B cell (primary cell): ENCODE results near the gene CFTR. TPM values are rescaled to one million over a fixed set of nuclear protein-coding genes. Genes with fewer than 3 reads are reported as not detected.

Experiments
- ATAC-seq: fragments of 200-7000 bp; cut with Tn5 transposase; one replicate; pipeline ENCODE4 v1.10.0; 2021; ENCODE audit warnings: low read depth, mild to moderate bottlenecking, moderate number of reproducible peaks, moderate library complexity
- CTCF ChIA-PET: fragments of 350-600 bp; sonication (Branson Sonifier 250); formaldehyde crosslinking; loops from one replicate; lab custom pipeline; 2021; ENCODE audit warnings: antibody characterized with exemption, inconsistent platforms; lab: Charles Lee
- POLR2A ChIA-PET: fragments of 350-600 bp; sonication (Branson Sonifier 250); formaldehyde crosslinking; loops from one replicate; lab custom pipeline; 2021; ENCODE audit warnings: antibody characterized with exemption; lab: Charles Lee
- DNase-seq: peaks from one replicate; pipeline ENCODE4 v3.0.0; 2013
- H2AFZ ChIP-seq: 2 replicates; pipeline ENCODE4 v1.6.1; 2012; ENCODE audit warnings: mild to moderate bottlenecking, low read depth, low read length; ENCODE audit not compliant: insufficient read depth, poor library complexity, severe bottlenecking
- H3K27ac ChIP-seq, 2 donors: 1 replicate in 1 of 2; 2 replicates in 1 of 2; pipeline ENCODE4 v1.5.1; 2012 to 2013; ENCODE audit warnings: low read length in 2 of 2, mild to moderate bottlenecking in 2 of 2, moderate library complexity in 1 of 2
- H3K27me3 ChIP-seq, 4 experiments: fragments of 200-600 bp in 1 of 4; sonication (generic) in 1 of 4; replicated peaks in 1 of 4; 1 replicate in 2 of 4; 2 replicates in 2 of 4; pipeline versions ENCODE4 v1.6.1 to v1.7.0; 2013 to 2016; ENCODE audit warnings: low read length in 3 of 4, mild to moderate bottlenecking in 2 of 4, mixed read lengths in 1 of 4, moderate library complexity in 1 of 4; ENCODE audit not compliant: insufficient read depth in 4 of 4, control insufficient read depth in 3 of 4; ENCODE audit errors: control extremely low read depth in 1 of 4
- H3K36me3 ChIP-seq, 2 experiments: replicated peaks in 1 of 2; 1 replicate in 1 of 2; 2 replicates in 1 of 2; pipeline versions ENCODE4 v1.6.1 to v1.7.1; 2013; ENCODE audit warnings: low read length in 1 of 2; ENCODE audit not compliant: insufficient read depth in 2 of 2, control insufficient read depth in 1 of 2; ENCODE audit errors: control extremely low read depth in 1 of 2, extremely low read depth in 1 of 2
- H3K4me1 ChIP-seq, 2 donors: fragments of 200-600 bp in 1 of 2; sonication (generic) in 1 of 2; 1 replicate in 1 of 2; 2 replicates in 1 of 2; pipeline versions ENCODE4 v1.5.1 to v1.6.1; 2013 to 2017; ENCODE audit warnings: low read length in 2 of 2; ENCODE audit not compliant: control insufficient read depth in 2 of 2, insufficient read depth in 2 of 2
- H3K4me2 ChIP-seq: replicated peaks from 2 replicates; pipeline ENCODE3; 2012; ENCODE audit warnings: mild to moderate bottlenecking, low read depth, low read length; ENCODE audit not compliant: poor library complexity, severe bottlenecking
- H3K4me3 ChIP-seq, 5 experiments: fragments of 200-600 bp in 1 of 5; sonication (generic) in 1 of 5; 1 replicate in 3 of 5; 2 replicates in 2 of 5; pipeline versions ENCODE4 v1.5.1 to v1.7.0; 2011 to 2016; ENCODE audit warnings: low read length in 4 of 5, mild to moderate bottlenecking in 4 of 5, low read depth in 2 of 5, control low read depth in 1 of 5, moderate library complexity in 1 of 5; ENCODE audit not compliant: insufficient read depth in 1 of 5; ENCODE audit errors: control extremely low read depth in 1 of 5, extremely low read depth in 1 of 5
- H3K79me2 ChIP-seq: fragments of 200-600 bp; sonication (generic); one replicate; pipeline ENCODE4 v1.6.0; 2016; ENCODE audit warnings: low read length; ENCODE audit not compliant: control insufficient read depth, insufficient read depth
- H3K9ac ChIP-seq: fragments of 200-600 bp; sonication (generic); 2 replicates; pipeline ENCODE4 v1.6.1; 2017; ENCODE audit warnings: mild to moderate bottlenecking, low read length, moderate library complexity
- H3K9me3 ChIP-seq, 3 donors: one replicate each; pipeline versions ENCODE4 v1.6.1 to v1.7.1; 2013; ENCODE audit warnings: low read length in 2 of 3; ENCODE audit not compliant: control insufficient read depth in 2 of 3, insufficient read depth in 1 of 3; ENCODE audit errors: control extremely low read depth in 1 of 3
- H4K20me1 ChIP-seq: 2 replicates; pipeline ENCODE4 v1.6.0; 2012; ENCODE audit warnings: mild to moderate bottlenecking, low read length; ENCODE audit not compliant: insufficient read depth, control insufficient read depth, poor library complexity, severe bottlenecking
- H3K27ac Mint-ChIP-seq: one replicate; pipeline ENCODE4 v1.8.0; 2021; ENCODE audit warnings: mixed read lengths
- H3K27me3 Mint-ChIP-seq: one replicate; pipeline ENCODE4 v1.8.0; 2021; ENCODE audit warnings: mixed read lengths
- H3K4me1 Mint-ChIP-seq: one replicate; pipeline ENCODE4 v1.8.0; 2021; ENCODE audit warnings: mixed read lengths
- H3K4me3 Mint-ChIP-seq: one replicate; pipeline ENCODE4 v1.8.0; 2021; ENCODE audit warnings: mixed read lengths
- H3K9me3 Mint-ChIP-seq: one replicate; pipeline ENCODE4 v1.8.0; 2022; ENCODE audit warnings: mixed read lengths; ENCODE audit not compliant: insufficient read depth
- CTCF ChIP-seq: fragments of 200-600 bp; IDR thresholded peaks from one replicate; pipeline ENCODE4 v1.8.0; 2022; ENCODE audit warnings: antibody characterized with exemption, mild to moderate bottlenecking
- EZH2 ChIP-seq: IDR thresholded peaks from 2 replicates; pipeline ENCODE4 v1.6.1; 2012; ENCODE audit warnings: borderline replicate concordance, low read depth, mild to moderate bottlenecking, moderate library complexity, low read length; ENCODE audit not compliant: insufficient read depth, poor library complexity, severe bottlenecking
- WGBS: methylation state at CpG from one replicate; pipeline ENCODE4 v1.1.5; 2013; ENCODE audit warnings: missing lambda C conversion rate; ENCODE audit not compliant: insufficient coverage; 5-methylcytosine and 5-hydroxymethylcytosine counted together
- intact Hi-C: fragments of 100-400 bp; cut with micrococcal nuclease; formaldehyde crosslinking; loops from one replicate; pipeline ENCODE4 v1.10.0; 2022
- polyA plus RNA-seq: library from polyadenylated mRNA; depleted of rRNA; stranded (reverse); fragments of >200 nt; gene quantifications from 2 replicates; pipeline ENCODE4 v1.2.3, GENCODE V29; 2012
- total RNA-seq, 2 donors: library from RNA; stranded (reverse); fragments of 120-200 nt in 1 of 2; gene quantifications; 1 replicate in 1 of 2; 2 replicates in 1 of 2; pipeline versions ENCODE4 v1.2.3 to v1.2.4, GENCODE V29; 2013 to 2022

The CFTR gene
- total and polyA plus RNA-seq, 2 donors (not counting 1 experiment from before 2014, with no cell fraction given) = not detected

- Histone ChIP-seq H3K36me3 (no peaks in the 10 kb centered on the region), H3K4me1 (no peaks in the 10 kb centered on the region), H3K9me3 (no peaks in the 10 kb centered on the region), H4K20me1 (no peaks in the 10 kb centered on the region), H3K27me3 (peaks cover 0 to 2% (median 0%) of the 10 kb centered on the region in 4 experiments), H3K4me3 (no peak overlapping the region), H3K9ac (no peak overlapping the region), H3K79me2 (no peaks in the 10 kb centered on the region), H2AFZ (no peak overlapping the region), H3K4me2 (no peak overlapping the region), H3K27ac (no peak overlapping the region)
- no peak overlapping the region for H3K4me3 Mint-ChIP-seq
- ChIA-PET POLR2A (no interaction called here), CTCF (interaction anchor here (0.6 kb wide), 1 partner anchor 979 kb away, joined by 3 read pairs; no protein-coding TSS in a partner anchor)
- no peaks in the 10 kb centered on the region for H3K4me1 Mint-ChIP-seq
- no peak for ATAC-seq
- no peak for TF ChIP-seq EZH2
- TF ChIP-seq CTCF = no peak
- H3K9me3 Mint-ChIP-seq = no peaks in the 10 kb centered on the region
- no peaks in the 10 kb centered on the region for H3K27me3 Mint-ChIP-seq
- intact Hi-C loops = no loop called here
- no peak for DNase-seq
- H3K27ac Mint-ChIP-seq = no peak overlapping the region
- no CpG with 5 or more reads among the region's 1 CpG for WGBS
Observed at GRCh38 chr7:117588352-117588794, 108.5 kb downstream of the CFTR start.

GRCh38 chr7:117590191-117590590 is 110.4 kb downstream of the CFTR start:
- H3K27me3 ChIP-seq = peaks cover 0 to 2% (median 0%) of the 10 kb centered on the region in 4 experiments
- H3K9ac ChIP-seq = no peak overlapping the region
- intact Hi-C loops = no loop called here
- Mint-ChIP-seq H3K4me1 (no peaks in the 10 kb centered on the region), H3K9me3 (no peaks in the 10 kb centered on the region), H3K27ac (no peak overlapping the region), H3K4me3 (no peak overlapping the region), H3K27me3 (no peaks in the 10 kb centered on the region)
- CTCF ChIA-PET = no interaction called here
- no peaks in the 10 kb centered on the region for H3K36me3 ChIP-seq
- H3K27ac ChIP-seq = no peak overlapping the region
- H4K20me1 ChIP-seq = no peaks in the 10 kb centered on the region
- no peaks in the 10 kb centered on the region for H3K9me3 ChIP-seq
- POLR2A ChIA-PET = no interaction called here
- no peak overlapping the region for H3K4me2 ChIP-seq
- WGBS = no CpG with 5 or more reads among the region's 1 CpG
- DNase-seq (no peak), ATAC-seq (no peak)
- H2AFZ ChIP-seq = no peak overlapping the region
- no peak overlapping the region for H3K4me3 ChIP-seq
- H3K79me2 ChIP-seq = no peaks in the 10 kb centered on the region
- no peaks in the 10 kb centered on the region for H3K4me1 ChIP-seq
- no peak for TF ChIP-seq EZH2
- TF ChIP-seq CTCF = no peak
